HepG2 (cell line): ENCODE measurements around the gene EMC8. TPM values are rescaled to one million over a fixed set of nuclear protein-coding genes. Genes with fewer than 3 reads are reported as not detected.

Source experiments
- CBFB ChIP-seq: sonication (generic); formaldehyde crosslinking; IDR thresholded peaks from 2 replicates; pipeline ENCODE4 v1.4.0; 2020; ENCODE audit warnings: missing genetic modification reagents
- E2F2 ChIP-seq: sonication (generic); formaldehyde crosslinking; IDR thresholded peaks from 2 replicates; pipeline ENCODE4 v1.4.0; 2020; ENCODE audit warnings: missing genetic modification reagents, borderline replicate concordance
- ERF ChIP-seq: IDR thresholded peaks from 2 replicates; pipeline ENCODE4 v1.6.1; 2018; ENCODE audit warnings: missing biosample characterization, missing genetic modification reagents
- MYNN ChIP-seq: sonication (generic); formaldehyde crosslinking; IDR thresholded peaks from 2 replicates; pipeline ENCODE4 v1.4.0; 2020; ENCODE audit warnings: mild to moderate bottlenecking, low read depth, missing genetic modification reagents
- RNF2 ChIP-seq: fragments of 450-650 bp; conservative IDR thresholded peaks from 2 replicates; pipeline ENCODE4 v1.6.1; 2016; ENCODE audit warnings: low read depth
- SP5 ChIP-seq: IDR thresholded peaks from 2 replicates; pipeline ENCODE4 v1.6.1; 2016; ENCODE audit warnings: low read depth, borderline replicate concordance
- TFE3 ChIP-seq: IDR thresholded peaks from 2 replicates; pipeline ENCODE4 v1.6.1; 2016
- ZBTB7A ChIP-seq: sonication (generic); formaldehyde crosslinking; IDR thresholded peaks from 2 replicates; pipeline ENCODE4 v1.8.0; 2022; ENCODE audit warnings: mild to moderate bottlenecking, missing genetic modification reagents
- ZMYM2 ChIP-seq: sonication (generic); formaldehyde crosslinking; IDR thresholded peaks from 2 replicates; pipeline ENCODE4 v1.8.0; 2022; ENCODE audit warnings: mild to moderate bottlenecking, missing genetic modification reagents
- ZNF138 ChIP-seq: sonication (generic); formaldehyde crosslinking; IDR thresholded peaks from 2 replicates; pipeline ENCODE4 v1.5.0; 2020; ENCODE audit warnings: mild to moderate bottlenecking, low read depth, missing genetic modification reagents
- polyA plus RNA-seq, 8 experiments: library from polyadenylated mRNA; depleted of rRNA in 3 of 8; stranded (reverse) in 7 of 8; unstranded in 1 of 8; fragments of >200 nt; fragmentation: Illumina TruSeq in 4 of 8; extraction: Trizol in 4 of 8; gene quantifications; 2 replicates each; pipeline versions ENCODE4 v1.2.1 to v1.2.3, GENCODE V29; 2011 to 2016; ENCODE audit warnings: low read depth in 4 of 8, missing spikeins in 1 of 8, mixed read lengths in 1 of 8; ENCODE audit not compliant: insufficient read depth in 1 of 8
- total RNA-seq, 5 experiments: library from RNA; depleted of rRNA; stranded (reverse); fragments of >200 nt; fragmentation: Illumina TruSeq; extraction: Trizol; gene quantifications; 2 replicates each; pipeline ENCODE4 v1.2.3, GENCODE V29; 2016; ENCODE audit warnings: low read depth in 1 of 5
- TF ChIP-seq, protein P1 (sequence below): sonication (generic); formaldehyde crosslinking; conservative IDR thresholded peaks from 2 replicates; pipeline ENCODE4 v1.8.0; 2022; ENCODE audit warnings: mild to moderate bottlenecking, moderate library complexity, missing genetic modification reagents
- TF ChIP-seq, protein P2 (sequence below): sonication (generic); formaldehyde crosslinking; IDR thresholded peaks from 2 replicates; pipeline ENCODE4 v1.4.0; 2020; ENCODE audit warnings: missing genetic modification reagents, borderline replicate concordance
- TF ChIP-seq, protein P3 (sequence below): sonication (generic); formaldehyde crosslinking; IDR thresholded peaks from 2 replicates; pipeline ENCODE4 v1.4.0; 2020; ENCODE audit warnings: missing genetic modification reagents, borderline replicate concordance
- TF ChIP-seq, protein P4 (sequence below): sonication (generic); formaldehyde crosslinking; IDR thresholded peaks from 2 replicates; pipeline ENCODE4 v1.4.0; 2020; ENCODE audit warnings: missing genetic modification reagents

Gene EMC8
- total and polyA plus RNA-seq, 2 of the 13 experiments (the other 11 are each of a cell fraction or from before 2014, with no cell fraction given), result 55.0 to 76.0 TPM

- TF ChIP-seq ERF (CRISPR knock-in tag) (no peak), ZMYM2 (no peak), SP5 (CRISPR knock-in tag) (no peak), TFE3 (CRISPR knock-in tag) (no peak), CBFB (CRISPR knock-in tag) (no peak), ZBTB7A (CRISPR knock-in tag) (no peak), E2F2 (CRISPR knock-in tag) (no peak), MYNN (CRISPR knock-in tag) (0 out of 2 replicates have a peak, but pooled peaks have one; percentile 26), ZNF138 (peak; percentile 85; the same call in 1 of the 2 replicates), RNF2 (no peak; the same call in 1 of the 2 replicates)
- TF ChIP-seq, protein P1, sequence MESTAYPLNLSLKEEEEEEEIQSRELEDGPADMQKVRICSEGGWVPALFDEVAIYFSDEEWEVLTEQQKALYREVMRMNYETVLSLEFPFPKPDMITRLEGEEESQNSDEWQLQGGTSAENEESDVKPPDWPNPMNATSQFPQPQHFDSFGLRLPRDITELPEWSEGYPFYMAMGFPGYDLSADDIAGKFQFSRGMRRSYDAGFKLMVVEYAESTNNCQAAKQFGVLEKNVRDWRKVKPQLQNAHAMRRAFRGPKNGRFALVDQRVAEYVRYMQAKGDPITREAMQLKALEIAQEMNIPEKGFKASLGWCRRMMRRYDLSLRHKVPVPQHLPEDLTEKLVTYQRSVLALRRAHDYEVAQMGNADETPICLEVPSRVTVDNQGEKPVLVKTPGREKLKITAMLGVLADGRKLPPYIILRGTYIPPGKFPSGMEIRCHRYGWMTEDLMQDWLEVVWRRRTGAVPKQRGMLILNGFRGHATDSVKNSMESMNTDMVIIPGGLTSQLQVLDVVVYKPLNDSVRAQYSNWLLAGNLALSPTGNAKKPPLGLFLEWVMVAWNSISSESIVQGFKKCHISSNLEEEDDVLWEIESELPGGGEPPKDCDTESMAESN (CRISPR knock-in tag), result no peak
- TF ChIP-seq, protein P2, sequence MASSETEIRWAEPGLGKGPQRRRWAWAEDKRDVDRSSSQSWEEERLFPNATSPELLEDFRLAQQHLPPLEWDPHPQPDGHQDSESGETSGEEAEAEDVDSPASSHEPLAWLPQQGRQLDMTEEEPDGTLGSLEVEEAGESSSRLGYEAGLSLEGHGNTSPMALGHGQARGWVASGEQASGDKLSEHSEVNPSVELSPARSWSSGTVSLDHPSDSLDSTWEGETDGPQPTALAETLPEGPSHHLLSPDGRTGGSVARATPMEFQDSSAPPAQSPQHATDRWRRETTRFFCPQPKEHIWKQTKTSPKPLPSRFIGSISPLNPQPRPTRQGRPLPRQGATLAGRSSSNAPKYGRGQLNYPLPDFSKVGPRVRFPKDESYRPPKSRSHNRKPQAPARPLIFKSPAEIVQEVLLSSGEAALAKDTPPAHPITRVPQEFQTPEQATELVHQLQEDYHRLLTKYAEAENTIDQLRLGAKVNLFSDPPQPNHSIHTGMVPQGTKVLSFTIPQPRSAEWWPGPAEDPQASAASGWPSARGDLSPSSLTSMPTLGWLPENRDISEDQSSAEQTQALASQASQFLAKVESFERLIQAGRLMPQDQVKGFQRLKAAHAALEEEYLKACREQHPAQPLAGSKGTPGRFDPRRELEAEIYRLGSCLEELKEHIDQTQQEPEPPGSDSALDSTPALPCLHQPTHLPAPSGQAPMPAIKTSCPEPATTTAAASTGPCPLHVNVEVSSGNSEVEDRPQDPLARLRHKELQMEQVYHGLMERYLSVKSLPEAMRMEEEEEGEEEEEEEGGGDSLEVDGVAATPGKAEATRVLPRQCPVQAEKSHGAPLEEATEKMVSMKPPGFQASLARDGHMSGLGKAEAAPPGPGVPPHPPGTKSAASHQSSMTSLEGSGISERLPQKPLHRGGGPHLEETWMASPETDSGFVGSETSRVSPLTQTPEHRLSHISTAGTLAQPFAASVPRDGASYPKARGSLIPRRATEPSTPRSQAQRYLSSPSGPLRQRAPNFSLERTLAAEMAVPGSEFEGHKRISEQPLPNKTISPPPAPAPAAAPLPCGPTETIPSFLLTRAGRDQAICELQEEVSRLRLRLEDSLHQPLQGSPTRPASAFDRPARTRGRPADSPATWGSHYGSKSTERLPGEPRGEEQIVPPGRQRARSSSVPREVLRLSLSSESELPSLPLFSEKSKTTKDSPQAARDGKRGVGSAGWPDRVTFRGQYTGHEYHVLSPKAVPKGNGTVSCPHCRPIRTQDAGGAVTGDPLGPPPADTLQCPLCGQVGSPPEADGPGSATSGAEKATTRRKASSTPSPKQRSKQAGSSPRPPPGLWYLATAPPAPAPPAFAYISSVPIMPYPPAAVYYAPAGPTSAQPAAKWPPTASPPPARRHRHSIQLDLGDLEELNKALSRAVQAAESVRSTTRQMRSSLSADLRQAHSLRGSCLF (CRISPR knock-in tag), result no peak
- TF ChIP-seq, protein P3, sequence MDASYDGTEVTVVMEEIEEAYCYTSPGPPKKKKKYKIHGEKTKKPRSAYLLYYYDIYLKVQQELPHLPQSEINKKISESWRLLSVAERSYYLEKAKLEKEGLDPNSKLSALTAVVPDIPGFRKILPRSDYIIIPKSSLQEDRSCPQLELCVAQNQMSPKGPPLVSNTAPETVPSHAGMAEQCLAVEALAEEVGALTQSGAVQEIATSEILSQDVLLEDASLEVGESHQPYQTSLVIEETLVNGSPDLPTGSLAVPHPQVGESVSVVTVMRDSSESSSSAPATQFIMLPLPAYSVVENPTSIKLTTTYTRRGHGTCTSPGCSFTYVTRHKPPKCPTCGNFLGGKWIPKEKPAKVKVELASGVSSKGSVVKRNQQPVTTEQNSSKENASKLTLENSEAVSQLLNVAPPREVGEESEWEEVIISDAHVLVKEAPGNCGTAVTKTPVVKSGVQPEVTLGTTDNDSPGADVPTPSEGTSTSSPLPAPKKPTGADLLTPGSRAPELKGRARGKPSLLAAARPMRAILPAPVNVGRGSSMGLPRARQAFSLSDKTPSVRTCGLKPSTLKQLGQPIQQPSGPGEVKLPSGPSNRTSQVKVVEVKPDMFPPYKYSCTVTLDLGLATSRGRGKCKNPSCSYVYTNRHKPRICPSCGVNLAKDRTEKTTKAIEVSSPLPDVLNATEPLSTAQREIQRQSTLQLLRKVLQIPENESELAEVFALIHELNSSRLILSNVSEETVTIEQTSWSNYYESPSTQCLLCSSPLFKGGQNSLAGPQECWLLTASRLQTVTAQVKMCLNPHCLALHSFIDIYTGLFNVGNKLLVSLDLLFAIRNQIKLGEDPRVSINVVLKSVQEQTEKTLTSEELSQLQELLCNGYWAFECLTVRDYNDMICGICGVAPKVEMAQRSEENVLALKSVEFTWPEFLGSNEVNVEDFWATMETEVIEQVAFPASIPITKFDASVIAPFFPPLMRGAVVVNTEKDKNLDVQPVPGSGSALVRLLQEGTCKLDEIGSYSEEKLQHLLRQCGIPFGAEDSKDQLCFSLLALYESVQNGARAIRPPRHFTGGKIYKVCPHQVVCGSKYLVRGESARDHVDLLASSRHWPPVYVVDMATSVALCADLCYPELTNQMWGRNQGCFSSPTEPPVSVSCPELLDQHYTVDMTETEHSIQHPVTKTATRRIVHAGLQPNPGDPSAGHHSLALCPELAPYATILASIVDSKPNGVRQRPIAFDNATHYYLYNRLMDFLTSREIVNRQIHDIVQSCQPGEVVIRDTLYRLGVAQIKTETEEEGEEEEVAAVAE, result no peak
- TF ChIP-seq, protein P4, sequence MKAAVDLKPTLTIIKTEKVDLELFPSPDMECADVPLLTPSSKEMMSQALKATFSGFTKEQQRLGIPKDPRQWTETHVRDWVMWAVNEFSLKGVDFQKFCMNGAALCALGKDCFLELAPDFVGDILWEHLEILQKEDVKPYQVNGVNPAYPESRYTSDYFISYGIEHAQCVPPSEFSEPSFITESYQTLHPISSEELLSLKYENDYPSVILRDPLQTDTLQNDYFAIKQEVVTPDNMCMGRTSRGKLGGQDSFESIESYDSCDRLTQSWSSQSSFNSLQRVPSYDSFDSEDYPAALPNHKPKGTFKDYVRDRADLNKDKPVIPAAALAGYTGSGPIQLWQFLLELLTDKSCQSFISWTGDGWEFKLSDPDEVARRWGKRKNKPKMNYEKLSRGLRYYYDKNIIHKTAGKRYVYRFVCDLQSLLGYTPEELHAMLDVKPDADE (CRISPR knock-in tag), result no peak
Observed at GRCh38 chr16:85798901-85799496, 345 bp downstream of the EMC8 start (continued).
